SH-SY5Y (cell line): Measurements from ENCODE around the gene ERFL.

Experiments
- GATA2 ChIP-seq: IDR thresholded peaks from 2 replicates; pipeline ENCODE4 v1.6.1; 2011; ENCODE audit warnings: mild to moderate bottlenecking, low read depth, low read length
- GATA3 ChIP-seq: IDR thresholded peaks from 2 replicates; pipeline ENCODE4 v1.6.1; 2011; ENCODE audit warnings: low read depth, mild to moderate bottlenecking, low read length, moderate library complexity

- no peak for TF ChIP-seq GATA3
- TF ChIP-seq GATA2: no peak
These were observed 604 bp downstream of the ERFL start for GRCh38 chr19:41927497-41928192.
